MM.1S (cell line): ENCODE results near the gene CDC42SE2.

Experiments
- DNase-seq: peaks from one replicate; pipeline ENCODE4 v3.0.0-alpha.2; 2015
- H2AFZ ChIP-seq: fragments of 300-600 bp; sonication (generic); 2 replicates; pipeline ENCODE4 v1.6.0; 2016; ENCODE audit warnings: antibody characterized with exemption, low read length
- H3F3A ChIP-seq: fragments of 300-600 bp; sonication (generic); 2 replicates; pipeline ENCODE4 v1.6.1; 2016; ENCODE audit warnings: mild to moderate bottlenecking, antibody characterized with exemption, low read length, moderate library complexity, mixed read lengths; ENCODE audit not compliant: insufficient read depth
- H3K27ac ChIP-seq: fragments of 300-600 bp; sonication (generic); 2 replicates; pipeline ENCODE4 v1.5.1; 2016; ENCODE audit warnings: mild to moderate bottlenecking, low read length
- H3K27me3 ChIP-seq: fragments of 300-600 bp; sonication (generic); replicated peaks from 2 replicates; pipeline ENCODE4 v1.6.0; 2016; ENCODE audit warnings: low read length; ENCODE audit not compliant: insufficient read depth
- H3K36me3 ChIP-seq: fragments of 300-600 bp; sonication (generic); replicated peaks from 2 replicates; pipeline ENCODE4 v1.6.1; 2016; ENCODE audit warnings: mild to moderate bottlenecking, low read length, mixed read lengths; ENCODE audit not compliant: insufficient read depth
- H3K4me1 ChIP-seq: fragments of 300-600 bp; sonication (generic); 2 replicates; pipeline ENCODE4 v1.6.1; 2016; ENCODE audit warnings: low read length, mixed read lengths
- H3K4me2 ChIP-seq: fragments of 300-600 bp; sonication (generic); 2 replicates; pipeline ENCODE4 v1.6.0; 2016; ENCODE audit warnings: low read depth, low read length
- H3K4me3 ChIP-seq: fragments of 300-600 bp; sonication (generic); 2 replicates; pipeline ENCODE4 v1.5.1; 2016; ENCODE audit warnings: low read length, mixed read lengths
- H3K79me2 ChIP-seq: fragments of 300-600 bp; sonication (generic); 2 replicates; pipeline ENCODE4 v1.6.1; 2016; ENCODE audit warnings: mixed run types, low read length, mixed read lengths
- H3K9ac ChIP-seq: fragments of 300-600 bp; sonication (generic); 2 replicates; pipeline ENCODE4 v1.6.1; 2016; ENCODE audit warnings: low read length, mixed read lengths
- H3K9me2 ChIP-seq: fragments of 300-600 bp; sonication (generic); replicated peaks from 2 replicates; pipeline ENCODE4 v1.6.1; 2016; ENCODE audit warnings: mild to moderate bottlenecking, low read length, mixed read lengths; ENCODE audit not compliant: insufficient read depth
- H3K9me3 ChIP-seq: fragments of 300-600 bp; sonication (generic); replicated peaks from 2 replicates; pipeline ENCODE4 v1.6.1; 2016; ENCODE audit warnings: mild to moderate bottlenecking, low read length, mixed read lengths; ENCODE audit not compliant: insufficient read depth
- H4K20me1 ChIP-seq: fragments of 300-600 bp; sonication (generic); 2 replicates; pipeline ENCODE4 v1.6.1; 2016; ENCODE audit warnings: mild to moderate bottlenecking, low read length, moderate library complexity, mixed read lengths; ENCODE audit not compliant: insufficient read depth
- EZH2 ChIP-seq: fragments of 300-600 bp; sonication (generic); optimal IDR thresholded peaks from 2 replicates; pipeline ENCODE3; 2017; ENCODE audit warnings: low read depth, mild to moderate bottlenecking, antibody characterized with exemption, low read length, mixed read lengths
- EZH2phosphoT487 ChIP-seq: fragments of 300-600 bp; sonication (generic); IDR thresholded peaks from 2 replicates; pipeline ENCODE4 v1.6.1; 2018; ENCODE audit warnings: antibody characterized with exemption, low read length
- TF ChIP-seq, protein P1 (sequence below): fragments of 300-600 bp; sonication (generic); IDR thresholded peaks from 2 replicates; pipeline ENCODE4 v1.5.1; 2016; ENCODE audit warnings: antibody characterized with exemption, low read length, mixed read lengths

The CDC42SE2 gene

DNA sequence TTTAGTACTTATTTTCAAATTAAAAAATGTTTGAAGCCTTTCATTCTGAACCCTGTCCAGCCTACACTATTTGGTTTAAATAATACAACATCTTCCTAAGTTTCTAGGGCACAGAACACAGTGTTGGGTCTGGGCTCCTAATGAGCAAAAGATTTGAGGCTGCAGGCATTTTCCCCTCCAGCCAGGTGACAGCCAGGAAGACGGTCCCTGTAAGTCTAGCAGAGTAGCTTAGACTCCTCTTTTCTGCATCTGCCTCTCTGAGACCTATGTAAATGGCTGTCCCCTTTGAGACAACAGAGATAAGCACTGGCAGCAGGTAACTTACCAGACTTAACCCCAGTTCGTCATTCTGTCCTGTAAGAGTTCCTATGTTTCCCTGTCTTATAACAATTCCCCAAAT lies 141.8 kb downstream of the CDC42SE2 start:
- H3K4me2 ChIP-seq = no peak overlapping the region
- TF ChIP-seq EZH2phosphoT487 = no peak
- TF ChIP-seq, protein P1, sequence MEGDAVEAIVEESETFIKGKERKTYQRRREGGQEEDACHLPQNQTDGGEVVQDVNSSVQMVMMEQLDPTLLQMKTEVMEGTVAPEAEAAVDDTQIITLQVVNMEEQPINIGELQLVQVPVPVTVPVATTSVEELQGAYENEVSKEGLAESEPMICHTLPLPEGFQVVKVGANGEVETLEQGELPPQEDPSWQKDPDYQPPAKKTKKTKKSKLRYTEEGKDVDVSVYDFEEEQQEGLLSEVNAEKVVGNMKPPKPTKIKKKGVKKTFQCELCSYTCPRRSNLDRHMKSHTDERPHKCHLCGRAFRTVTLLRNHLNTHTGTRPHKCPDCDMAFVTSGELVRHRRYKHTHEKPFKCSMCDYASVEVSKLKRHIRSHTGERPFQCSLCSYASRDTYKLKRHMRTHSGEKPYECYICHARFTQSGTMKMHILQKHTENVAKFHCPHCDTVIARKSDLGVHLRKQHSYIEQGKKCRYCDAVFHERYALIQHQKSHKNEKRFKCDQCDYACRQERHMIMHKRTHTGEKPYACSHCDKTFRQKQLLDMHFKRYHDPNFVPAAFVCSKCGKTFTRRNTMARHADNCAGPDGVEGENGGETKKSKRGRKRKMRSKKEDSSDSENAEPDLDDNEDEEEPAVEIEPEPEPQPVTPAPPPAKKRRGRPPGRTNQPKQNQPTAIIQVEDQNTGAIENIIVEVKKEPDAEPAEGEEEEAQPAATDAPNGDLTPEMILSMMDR = no peak
- TF ChIP-seq EZH2 = no peak
- no peaks in the 10 kb centered on the region for H3K79me2 ChIP-seq
- H3K9me3 ChIP-seq = no peaks in the 10 kb centered on the region
- no peaks in the 10 kb centered on the region for H3K36me3 ChIP-seq
- no peak for DNase-seq
- H2AFZ ChIP-seq = no peak overlapping the region
- no peak overlapping the region for H3K27ac ChIP-seq
- no peaks in the 10 kb centered on the region for H3F3A ChIP-seq
- no peaks in the 10 kb centered on the region for H3K4me1 ChIP-seq
- H3K4me3 ChIP-seq = no peak overlapping the region
- H4K20me1 ChIP-seq = no peaks in the 10 kb centered on the region
- no peaks in the 10 kb centered on the region for H3K9me2 ChIP-seq
- no peaks in the 10 kb centered on the region for H3K27me3 ChIP-seq
- no peak overlapping the region for H3K9ac ChIP-seq

DNA sequence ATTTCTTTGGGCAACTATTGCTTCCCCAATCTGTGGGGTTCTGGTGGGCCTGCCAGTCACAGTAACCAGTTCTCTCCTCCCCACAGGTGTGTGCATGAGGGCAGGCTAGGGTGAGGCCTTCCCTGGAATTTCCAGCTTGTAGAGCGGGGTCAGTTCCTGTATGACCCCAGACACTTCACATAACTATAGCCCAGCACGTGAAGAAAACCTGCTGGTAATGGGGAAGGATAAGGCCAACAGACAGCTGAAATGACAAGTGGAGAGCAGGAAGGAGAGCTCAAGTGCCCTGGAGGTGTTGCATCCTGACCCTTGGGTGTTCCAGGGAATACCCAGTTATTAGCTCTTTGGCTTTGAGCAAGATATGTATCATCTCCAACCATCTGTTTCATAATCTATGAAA lies 142.2 kb downstream of the CDC42SE2 start:
- Histone ChIP-seq H3K9me2 (no peaks in the 10 kb centered on the region), H2AFZ (no peak overlapping the region), H3K4me1 (no peaks in the 10 kb centered on the region), H3K27ac (no peak overlapping the region), H3K9ac (no peak overlapping the region), H3K36me3 (no peaks in the 10 kb centered on the region), H3K4me2 (no peak overlapping the region), H3K4me3 (no peak overlapping the region), H3K27me3 (no peaks in the 10 kb centered on the region), H3F3A (no peaks in the 10 kb centered on the region), H4K20me1 (no peaks in the 10 kb centered on the region), H3K9me3 (no peaks in the 10 kb centered on the region), H3K79me2 (no peaks in the 10 kb centered on the region)
- no peak for TF ChIP-seq EZH2
- TF ChIP-seq, protein P1 = no peak
- no peak for TF ChIP-seq EZH2phosphoT487
- no peak for DNase-seq

DNA sequence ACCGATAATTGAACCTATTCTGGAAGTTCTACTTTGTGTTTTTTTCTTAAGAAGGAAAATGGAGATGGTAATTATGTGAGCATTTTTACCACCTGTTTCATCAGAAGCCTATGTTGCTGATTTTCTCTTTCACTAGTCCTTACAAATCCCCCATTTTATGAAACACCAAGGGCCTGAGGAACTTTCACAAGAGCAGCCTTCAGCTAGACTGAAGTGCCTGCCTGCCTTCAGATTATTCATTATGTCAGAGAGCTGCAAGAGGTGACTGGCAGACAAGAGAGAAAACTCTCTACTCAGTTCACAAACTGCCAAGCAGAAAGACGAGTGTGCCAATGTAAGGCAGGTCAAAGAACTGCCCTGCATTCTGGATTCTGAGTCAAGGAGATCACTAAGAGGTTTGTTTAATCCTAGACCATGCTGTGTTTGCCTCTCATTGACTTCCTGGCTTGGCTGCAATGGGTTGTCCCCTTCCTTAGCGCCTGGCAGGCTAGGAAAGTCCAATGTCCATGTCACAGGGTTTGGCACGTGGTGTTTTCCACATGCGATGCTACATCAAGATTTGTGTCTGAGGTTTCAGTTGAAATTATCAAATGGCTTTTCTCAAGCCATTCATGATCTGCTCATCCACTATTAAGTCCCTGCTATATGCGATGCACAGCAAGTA lies 143.3 kb downstream of the CDC42SE2 start:
- Histone ChIP-seq H2AFZ (no peak overlapping the region), H3K9ac (no peak overlapping the region), H3K27ac (no peak overlapping the region), H3K9me3 (no peaks in the 10 kb centered on the region), H3K4me3 (no peak overlapping the region), H3K4me2 (no peak overlapping the region), H3K4me1 (no peaks in the 10 kb centered on the region), H3F3A (no peaks in the 10 kb centered on the region), H3K79me2 (no peaks in the 10 kb centered on the region), H4K20me1 (no peaks in the 10 kb centered on the region), H3K9me2 (no peaks in the 10 kb centered on the region), H3K27me3 (no peaks in the 10 kb centered on the region), H3K36me3 (no peaks in the 10 kb centered on the region)
- TF ChIP-seq, protein P1 = no peak
- TF ChIP-seq EZH2 (no peak), EZH2phosphoT487 (no peak)
- no peak for DNase-seq
